Fibroblast of the conjunctiva (primary cell): ENCODE data around the gene SLC1A7.

Source experiments
- DNase-seq: peaks from one replicate; pipeline ENCODE4 v3.0.0-alpha.2; 2010; ENCODE audit warnings: low read depth

The SLC1A7 gene

DNA sequence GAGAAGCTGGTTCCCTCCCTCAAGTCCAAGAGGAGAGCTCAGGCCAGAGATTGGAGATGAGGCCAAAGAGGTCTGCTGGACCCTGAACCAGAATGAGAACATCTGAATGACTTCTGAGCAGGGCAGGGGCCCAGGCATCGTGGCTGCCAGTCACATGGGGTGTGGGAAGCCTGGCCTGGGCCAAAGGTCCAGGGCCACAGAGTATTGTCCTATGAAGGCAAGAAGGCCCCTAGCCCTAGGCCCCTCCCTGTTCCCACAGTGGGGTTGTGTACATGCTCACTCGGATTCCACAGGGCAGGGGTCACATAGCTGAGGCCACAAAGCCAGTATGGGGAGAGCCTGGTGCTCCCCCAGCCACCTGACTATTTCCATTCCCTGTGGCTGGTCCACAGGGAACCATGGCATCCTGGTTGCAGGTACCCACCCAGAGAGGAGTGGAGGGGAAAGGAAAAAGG is 18.5 kb upstream of the SLC1A7 start:
- DNase-seq: no peak

DNA sequence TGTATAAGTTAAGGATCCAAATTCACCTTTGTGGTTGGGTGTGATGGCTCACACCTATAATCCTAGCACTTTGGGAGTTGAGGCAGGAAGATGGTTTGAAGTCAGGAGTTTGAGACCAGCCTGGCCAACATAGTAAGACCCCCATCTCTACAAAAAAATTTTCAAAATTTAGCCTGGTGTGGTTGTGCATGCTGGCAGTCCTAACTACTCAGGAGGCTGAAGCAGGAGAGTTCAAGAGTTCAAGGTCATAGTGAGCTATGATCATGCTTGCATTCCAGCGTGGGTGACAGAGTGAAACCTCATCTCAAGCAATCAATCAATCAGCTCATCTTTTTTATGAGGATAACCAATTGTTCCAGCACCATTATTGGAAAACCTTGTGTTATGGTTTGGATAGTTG is 16.5 kb upstream of the SLC1A7 start:
- DNase-seq: no peak

DNA sequence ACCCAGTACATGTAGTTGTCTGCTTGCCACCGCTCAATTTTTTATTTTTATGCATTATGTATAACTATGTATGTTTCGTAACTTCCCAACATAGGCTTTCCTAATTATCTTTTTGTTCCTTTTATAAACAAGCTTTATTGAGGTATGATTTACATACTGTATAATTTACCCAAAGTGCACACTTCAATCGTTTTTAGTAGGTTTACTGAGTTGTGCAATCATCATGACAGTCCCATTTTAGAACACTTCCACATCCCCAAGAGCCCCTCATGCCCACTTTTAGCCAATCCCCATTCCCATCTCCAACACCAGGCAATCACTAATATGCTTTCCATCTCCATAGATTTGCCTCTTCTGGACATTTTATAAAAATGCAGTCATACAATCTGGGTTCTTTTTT is 14.3 kb upstream of the SLC1A7 start:
- no peak for DNase-seq

- no peak for DNase-seq
These were observed 13.5 kb upstream of the SLC1A7 start for GRCh38 chr1:53155945-53156344.

DNA sequence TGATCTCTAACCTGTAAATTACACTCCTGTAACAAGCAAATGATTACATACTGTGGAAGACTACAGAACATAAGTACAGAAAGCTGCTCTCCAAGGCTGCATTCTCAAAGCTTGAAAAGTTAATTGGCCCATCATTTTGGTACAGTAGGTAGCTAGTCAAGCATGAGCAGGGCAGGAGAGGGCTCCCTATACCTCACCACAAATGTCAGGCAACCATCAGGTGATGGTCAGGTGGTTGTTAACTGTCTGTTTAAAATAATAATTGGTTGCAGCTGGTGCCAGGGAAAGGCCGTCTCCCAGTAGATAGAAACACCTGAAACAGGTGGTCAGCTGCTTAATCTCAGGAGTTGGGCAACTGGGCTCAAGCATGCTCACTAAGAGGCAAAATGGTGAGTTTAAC is 13.1 kb upstream of the SLC1A7 start:
- no peak for DNase-seq

GRCh38 chr1:53154859-53155438 is 12.5 kb upstream of the SLC1A7 start:
- DNase-seq: no peak

GRCh38 chr1:53153752-53154151 is 11.3 kb upstream of the SLC1A7 start:
- DNase-seq: no peak

GRCh38 chr1:53148123-53148522 is 5.7 kb upstream of the SLC1A7 start:
- no peak for DNase-seq

DNA sequence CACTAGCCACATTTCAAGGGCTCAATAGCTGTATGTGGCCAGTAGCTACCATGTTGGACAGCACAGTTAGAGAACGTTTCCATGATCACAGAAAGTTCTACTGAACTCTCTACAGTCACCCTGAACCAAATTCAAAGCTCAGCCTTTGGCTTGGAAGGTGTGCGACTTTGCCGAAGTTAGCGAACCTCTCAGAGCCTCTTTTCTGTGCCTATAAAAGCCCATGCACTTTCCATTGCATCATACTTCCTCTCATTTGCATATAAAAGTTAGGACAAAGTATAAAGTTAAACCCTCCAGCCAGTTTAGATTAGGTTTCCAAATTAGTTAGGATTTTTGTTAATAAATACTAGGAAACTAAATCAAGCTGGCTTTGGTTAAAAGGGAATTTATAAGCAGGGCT is 4.7 kb upstream of the SLC1A7 start:
- DNase-seq: no peak

DNA sequence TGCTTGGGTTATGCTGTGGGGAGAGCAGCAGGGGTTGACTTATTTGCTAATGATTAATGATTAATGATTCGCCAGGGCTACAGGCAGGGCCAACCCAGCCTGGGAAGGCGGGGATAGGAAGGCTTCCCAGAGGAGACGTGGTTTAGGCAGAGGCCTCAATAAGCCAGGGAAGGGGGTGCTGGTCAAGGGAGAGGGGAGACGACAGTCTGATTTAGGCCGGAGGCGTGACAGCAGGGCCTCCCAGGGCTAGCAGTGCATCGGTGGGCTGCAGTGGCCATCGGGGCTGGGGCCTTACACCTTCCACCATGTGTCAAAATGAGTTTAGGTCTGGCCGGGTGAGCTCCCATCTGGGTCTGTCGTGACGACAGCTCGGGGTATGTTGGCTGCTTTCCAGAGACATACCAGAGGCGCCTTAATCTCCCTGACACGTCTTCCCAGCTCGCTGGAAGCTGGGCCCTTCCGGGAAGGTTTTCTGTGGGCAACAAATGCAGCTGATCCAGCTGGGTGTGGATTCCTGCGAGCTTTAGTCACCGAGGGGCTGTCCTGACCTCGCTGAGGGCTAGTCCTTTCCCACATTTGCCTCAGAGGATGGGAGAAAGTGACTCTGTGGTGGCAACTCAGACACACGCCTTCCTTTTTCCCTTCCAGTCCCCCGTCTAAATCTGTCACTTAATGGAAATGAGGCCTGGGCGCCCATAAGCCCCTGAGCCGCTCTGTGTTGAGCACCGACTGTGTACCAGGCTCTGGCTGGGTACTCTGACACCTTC is 3.7 kb upstream of the SLC1A7 start:
- DNase-seq: peak; percentile 91

GRCh38 chr1:53145619-53145941 is 3.1 kb upstream of the SLC1A7 start:
- DNase-seq: no peak

GRCh38 chr1:53145051-53145600 is 2.7 kb upstream of the SLC1A7 start:
- no peak for DNase-seq

DNA sequence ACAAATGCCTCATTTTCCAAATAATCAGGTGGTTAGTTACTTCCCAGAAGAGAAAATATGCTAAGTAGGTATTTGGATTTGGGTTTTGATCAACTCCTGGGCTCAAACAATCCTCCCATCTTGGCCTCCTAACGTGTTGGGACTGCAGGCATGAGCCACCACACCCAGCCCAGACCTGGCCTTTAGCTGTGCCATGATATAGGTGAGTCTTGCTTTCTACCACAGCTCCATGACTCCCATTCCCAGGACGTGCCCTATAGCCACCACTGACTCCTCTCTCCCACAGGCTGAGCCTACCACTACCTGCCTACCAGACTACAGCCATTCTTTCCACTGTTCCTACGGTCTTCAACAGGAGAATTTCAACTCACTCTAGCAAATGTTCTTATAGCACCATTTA is 1.8 kb upstream of the SLC1A7 start:
- DNase-seq: no peak

DNA sequence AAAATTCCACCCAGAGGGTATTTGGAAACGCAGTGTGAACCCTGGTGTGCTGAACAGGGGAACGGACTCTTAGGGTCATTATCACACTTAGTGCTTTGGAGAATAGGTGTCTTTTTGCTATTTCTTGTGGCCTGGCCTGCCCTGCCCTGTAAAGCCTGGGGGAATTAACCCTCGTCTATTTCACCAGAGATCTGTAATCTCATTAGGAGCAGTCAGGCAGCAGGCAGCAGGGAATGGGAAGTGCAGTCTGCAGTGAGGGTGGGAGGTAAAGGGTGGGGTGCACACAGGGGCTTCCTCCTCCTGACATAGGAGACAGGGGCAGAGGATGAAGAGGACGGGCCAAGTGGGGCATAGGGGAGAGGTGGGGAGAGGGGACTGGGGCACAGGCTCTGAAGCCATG is 1.1 kb upstream of the SLC1A7 start:
- no peak for DNase-seq

- DNase-seq: no peak
These were observed 867 bp downstream of the SLC1A7 start for GRCh38 chr1:53141487-53142055.

DNA sequence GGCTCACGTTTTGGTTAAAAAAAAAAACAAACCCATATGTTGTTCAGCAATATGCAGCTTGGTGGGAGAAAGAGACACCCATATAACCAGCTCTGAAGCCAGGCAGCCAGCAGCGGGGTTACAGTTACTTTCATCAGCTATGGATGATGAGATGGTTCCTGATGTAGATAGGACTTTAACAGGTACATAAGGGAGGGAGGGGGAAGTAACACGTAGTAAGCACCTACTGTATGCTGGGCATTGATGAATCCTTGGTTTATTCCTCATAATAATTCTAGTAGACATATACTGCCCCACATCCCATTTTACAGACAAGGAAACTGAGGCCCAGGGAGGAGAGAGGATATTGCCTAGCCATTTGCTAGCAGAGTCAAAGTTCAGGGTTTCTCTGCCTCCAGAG is 2.0 kb downstream of the SLC1A7 start:
- DNase-seq: peak; percentile 24

- DNase-seq: peak; percentile 45
These were observed 2.5 kb downstream of the SLC1A7 start for GRCh38 chr1:53139951-53140361.

GRCh38 chr1:53138991-53139884 is 3.2 kb downstream of the SLC1A7 start:
- no peak for DNase-seq

DNA sequence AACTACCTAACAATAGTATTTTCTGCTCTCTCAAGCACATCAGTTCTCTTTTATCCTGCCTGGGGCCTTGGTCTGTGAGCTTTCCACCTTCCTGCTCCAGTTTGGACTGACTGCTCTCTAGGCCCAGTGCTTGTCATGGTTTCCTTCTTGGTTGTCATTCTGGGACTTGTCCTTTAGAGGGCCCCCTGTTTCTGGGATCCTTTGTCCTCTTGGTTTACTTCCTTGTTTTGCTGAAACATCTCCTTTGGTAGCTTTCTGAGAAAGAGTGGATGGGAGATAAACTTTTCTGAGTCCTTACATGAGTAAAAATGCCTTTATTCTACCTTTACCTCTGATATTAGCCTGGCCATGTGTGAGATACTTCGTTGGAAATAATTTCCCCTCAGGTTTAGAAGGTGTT is 4.7 kb downstream of the SLC1A7 start:
- no peak for DNase-seq

DNA sequence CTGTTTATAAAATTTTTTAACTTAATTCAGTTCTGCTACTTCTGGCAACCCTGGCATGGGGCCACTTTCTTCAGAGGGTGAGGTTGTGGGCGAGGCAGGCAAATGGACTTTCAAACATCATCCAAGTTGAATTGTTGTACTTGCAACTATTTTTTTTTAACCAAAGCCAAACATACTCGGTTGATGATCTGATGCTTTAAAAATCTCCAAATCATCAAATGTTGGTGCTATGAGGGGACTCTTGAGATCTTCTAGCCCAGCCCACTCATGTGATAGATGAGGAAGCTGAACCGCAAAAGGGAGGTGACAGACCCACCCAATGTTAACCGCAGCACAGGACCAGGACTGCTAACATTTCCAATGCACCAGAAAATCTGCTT is 6.7 kb downstream of the SLC1A7 start:
- peak; percentile 64 for DNase-seq

DNA sequence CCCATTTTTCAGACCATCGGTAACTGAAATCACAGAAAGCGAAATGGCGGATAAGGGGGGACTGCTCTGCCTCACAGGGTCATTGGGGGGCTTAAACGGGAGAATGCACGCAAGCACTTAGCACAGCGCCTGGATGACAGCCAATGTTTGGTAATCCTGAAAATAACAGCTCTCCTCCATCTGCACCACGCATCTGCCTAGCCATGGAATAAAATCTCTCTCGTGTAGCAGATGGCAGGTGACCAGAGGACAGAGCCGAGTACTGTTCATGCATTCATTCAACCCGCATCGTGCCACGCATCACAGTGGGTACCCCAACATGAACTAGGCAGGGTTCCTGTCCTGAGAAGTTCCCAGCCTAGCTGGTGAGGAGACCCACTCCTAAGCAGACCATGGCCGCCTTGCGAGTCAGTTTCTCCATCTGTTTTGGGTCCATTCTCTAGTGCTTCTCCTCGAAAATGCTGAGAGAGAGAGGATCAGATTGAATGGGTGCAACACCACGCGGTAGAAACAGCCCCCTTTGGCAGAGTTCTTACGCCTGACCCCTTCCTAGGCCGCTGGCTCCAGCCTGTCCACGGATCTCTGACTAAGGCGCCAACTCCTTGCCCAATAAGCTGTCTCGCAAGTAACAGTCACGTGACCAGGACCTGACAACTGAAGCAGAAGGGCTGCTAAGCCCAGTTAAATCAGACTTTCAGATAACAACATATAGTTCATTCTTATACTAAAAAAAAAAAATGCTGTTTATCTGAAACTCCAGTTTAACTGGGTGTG is 7.3 kb downstream of the SLC1A7 start:
- DNase-seq: no peak

GRCh38 chr1:53134042-53134485 is 8.4 kb downstream of the SLC1A7 start:
- DNase-seq: no peak
